WERI-Rb-1 (cell line): Measurements from ENCODE around the gene ZNF212.

Experiments used
- DNase-seq: peaks from one replicate; pipeline ENCODE4 v3.0.0-alpha.2; 2020
- H3K27ac ChIP-seq: fragments of 250-450 bp; sonication (Bioruptor Pico); 2 replicates; pipeline ENCODE4 v1.5.1; 2020; ENCODE audit warnings: mild to moderate bottlenecking, moderate library complexity
- H3K27me3 ChIP-seq: fragments of 250-450 bp; sonication (Bioruptor Pico); 2 replicates; pipeline ENCODE4 v1.5.1; 2021; ENCODE audit warnings: mild to moderate bottlenecking, low read depth, moderate library complexity; ENCODE audit not compliant: insufficient read depth, severe bottlenecking
- H3K36me3 ChIP-seq: fragments of 250-450 bp; sonication (Bioruptor Pico); 2 replicates; pipeline ENCODE4 v1.5.1; 2020; ENCODE audit warnings: mild to moderate bottlenecking, moderate library complexity
- H3K4me3 ChIP-seq: 2 replicates; pipeline ENCODE4 v1.5.1; 2011; ENCODE audit warnings: low read depth, mild to moderate bottlenecking, control low read depth, low read length
- H3K9me3 ChIP-seq: fragments of 250-450 bp; sonication (Bioruptor Pico); 2 replicates; pipeline ENCODE4 v1.5.1; 2021; ENCODE audit warnings: mild to moderate bottlenecking, moderate library complexity; ENCODE audit not compliant: severe bottlenecking
- CTCF ChIP-seq: IDR thresholded peaks from 2 replicates; pipeline ENCODE4 v1.5.1; 2011; ENCODE audit warnings: low read depth, mild to moderate bottlenecking, control low read depth, inconsistent platforms, low read length

The ZNF212 gene

DNA sequence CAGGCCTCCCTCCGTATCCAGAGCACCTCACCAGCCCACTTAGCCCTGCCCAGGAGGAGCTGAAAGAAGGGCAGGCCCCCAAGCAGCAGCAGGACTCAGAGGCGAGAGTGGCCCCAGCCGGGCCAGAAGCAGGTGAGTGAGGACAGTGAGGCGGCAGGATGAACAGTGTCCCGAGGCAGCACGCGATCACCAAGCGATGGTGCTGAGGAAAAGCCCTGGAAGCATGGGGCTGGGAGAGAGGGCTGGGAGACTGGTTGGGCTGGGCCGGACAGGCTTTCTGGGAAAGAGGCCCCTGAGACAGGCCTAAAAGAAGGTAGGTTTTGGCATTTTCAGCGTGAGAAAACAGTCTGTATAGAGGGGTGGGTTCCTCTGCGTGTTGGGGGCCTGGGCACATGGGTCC is 38.9 kb downstream of the ZNF212 start:
- no peak overlapping the region for H3K27ac ChIP-seq
- no peak for DNase-seq

GRCh38 chr7:149279111-149279743 is 39.8 kb downstream of the ZNF212 start:
- no peak for DNase-seq
- Histone ChIP-seq H3K9me3 (no peaks in the 10 kb centered on the region), H3K36me3 (peaks cover 10% of the 10 kb centered on the region), H3K27ac (no peak overlapping the region), H3K27me3 (no peaks in the 10 kb centered on the region), H3K4me3 (no peak overlapping the region)
- TF ChIP-seq CTCF: no peak

More for the DNA sequence above, 38.9 kb downstream of the ZNF212 start:
- peaks cover 12% of the 10 kb centered on the region for H3K36me3 ChIP-seq
- no peak overlapping the region for H3K4me3 ChIP-seq
- no peaks in the 10 kb centered on the region for H3K9me3 ChIP-seq
- no peak for TF ChIP-seq CTCF
- H3K27me3 ChIP-seq: no peaks in the 10 kb centered on the region

DNA sequence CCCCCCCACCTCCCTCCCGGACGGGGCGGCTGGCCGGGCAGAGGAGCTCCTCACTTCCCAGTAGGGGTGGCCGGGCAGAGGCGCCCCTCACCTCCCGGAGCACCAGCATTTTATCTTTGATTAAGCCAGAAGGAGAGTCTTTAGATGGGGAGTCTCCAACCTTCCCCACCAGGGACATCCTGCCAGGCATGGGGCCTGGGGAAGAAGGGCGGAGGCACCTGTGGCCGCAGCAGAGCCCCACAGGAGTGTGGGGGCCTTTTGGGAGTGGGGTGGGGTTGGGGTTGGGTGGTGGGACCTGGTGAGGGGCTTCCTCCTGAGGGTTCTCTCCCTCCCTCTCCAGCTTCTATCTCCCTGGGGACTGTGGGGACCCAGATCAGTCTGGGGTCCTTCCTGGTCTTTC is 40.7 kb downstream of the ZNF212 start:
- no peak for TF ChIP-seq CTCF
- Histone ChIP-seq H3K36me3 (peaks cover 6% of the 10 kb centered on the region), H3K27ac (no peak overlapping the region), H3K9me3 (no peaks in the 10 kb centered on the region), H3K4me3 (no peak overlapping the region), H3K27me3 (no peaks in the 10 kb centered on the region)
- DNase-seq: no peak

DNA sequence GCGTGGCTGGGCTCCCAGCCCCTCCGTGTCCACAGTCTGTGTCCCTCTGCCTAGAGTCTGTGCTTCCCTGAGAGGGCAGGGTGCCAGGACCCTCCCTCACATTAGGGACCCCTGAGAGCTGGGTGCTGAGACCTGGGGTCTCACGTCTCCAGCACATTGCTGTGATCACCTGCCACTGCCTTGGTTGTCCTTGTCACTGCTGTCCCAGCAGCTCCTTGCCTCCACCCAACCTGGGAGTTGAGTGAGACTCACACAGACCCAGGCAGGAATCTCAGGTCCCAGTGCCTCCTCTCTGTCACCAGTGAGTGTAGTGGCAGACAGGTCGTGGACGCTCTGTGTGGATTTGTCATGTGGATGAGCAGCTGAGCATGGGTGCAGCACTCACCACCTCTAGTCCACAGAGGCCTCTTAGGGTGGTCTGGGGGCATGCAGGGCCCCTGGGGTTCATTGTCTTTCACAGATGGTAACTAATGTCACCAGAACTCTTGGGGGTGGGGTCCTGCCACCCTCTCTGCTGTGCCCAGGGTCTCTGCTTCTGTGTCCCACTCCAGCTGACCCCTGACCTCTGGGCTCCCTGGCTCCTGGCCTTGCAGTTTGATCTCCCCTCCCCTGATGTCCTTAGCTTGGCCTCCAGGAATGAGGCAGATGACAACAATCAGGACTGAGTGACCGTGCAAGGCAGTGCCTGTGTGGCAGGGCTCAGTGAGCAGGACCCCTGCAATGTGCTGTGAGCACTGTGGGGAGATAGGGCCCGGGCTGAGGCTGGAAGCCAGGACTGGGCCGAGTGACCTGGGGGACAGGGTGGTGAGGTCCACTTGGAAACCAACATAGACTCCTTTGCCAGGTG is 41.4 kb downstream of the ZNF212 start:
- Histone ChIP-seq H3K9me3 (no peaks in the 10 kb centered on the region), H3K27me3 (no peaks in the 10 kb centered on the region), H3K36me3 (peaks cover 6% of the 10 kb centered on the region), H3K27ac (no peak overlapping the region), H3K4me3 (no peak overlapping the region)
- DNase-seq: no peak
- TF ChIP-seq CTCF: no peak

DNA sequence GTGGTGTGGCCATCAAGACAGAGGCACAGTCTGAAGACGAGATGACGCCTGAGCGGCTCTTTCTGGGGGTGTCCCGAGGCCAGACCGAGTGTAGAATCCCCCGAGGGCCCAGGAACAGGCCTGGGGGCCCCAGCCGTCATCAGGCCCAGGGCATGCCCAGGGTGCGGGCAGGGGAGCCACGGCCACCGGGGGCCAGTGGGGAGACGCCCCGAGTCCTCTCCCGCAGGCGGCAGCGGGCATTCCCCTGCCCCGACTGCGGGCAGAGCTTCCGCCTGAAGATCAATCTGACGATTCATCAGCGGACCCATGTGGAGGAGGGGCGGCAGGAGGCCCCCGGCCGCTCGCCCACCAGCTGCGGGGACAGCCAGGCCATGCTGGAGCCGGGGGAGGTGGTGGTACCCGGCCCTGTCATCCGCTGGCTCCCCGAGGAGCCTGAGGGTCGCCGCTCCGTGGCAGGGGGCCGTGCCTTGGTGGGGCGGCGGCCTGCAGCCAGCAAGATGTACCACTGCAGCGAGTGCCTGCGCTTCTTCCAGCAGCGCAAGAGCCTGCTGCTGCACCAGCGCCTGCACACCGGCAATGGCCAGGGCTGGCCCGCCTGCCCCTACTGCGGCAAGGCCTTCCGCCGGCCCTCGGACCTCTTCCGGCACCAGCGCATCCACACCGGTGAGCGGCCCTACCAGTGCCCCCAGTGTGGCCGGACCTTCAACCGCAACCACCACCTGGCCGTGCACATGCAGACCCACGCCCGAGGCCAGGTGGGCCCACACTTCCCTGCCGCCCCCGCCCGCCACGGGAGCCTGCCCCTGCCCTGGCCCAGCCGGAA is 42.3 kb downstream of the ZNF212 start:
- DNase-seq: no peak
- H3K27ac ChIP-seq: no peak overlapping the region
- no peak for TF ChIP-seq CTCF
- H3K27me3 ChIP-seq: no peaks in the 10 kb centered on the region
- H3K36me3 ChIP-seq: peaks cover 6% of the 10 kb centered on the region
- H3K9me3 ChIP-seq: no peaks in the 10 kb centered on the region
- H3K4me3 ChIP-seq: no peak overlapping the region
